WTC11 (cell line): ENCODE measurements around the gene RGS17.
"Not testable (repeated sequence)": the region's sequence is repeated elsewhere in the genome, so short reads cannot be mapped to it uniquely, and the experiment has no call there.

Experiments
- CBFB ChIP-seq: sonication (generic); formaldehyde crosslinking; IDR thresholded peaks from 2 replicates; pipeline ENCODE4 v1.8.1; 2022; ENCODE audit warnings: mild to moderate bottlenecking, low read depth, missing genetic modification reagents
- CREB1 ChIP-seq: sonication (generic); formaldehyde crosslinking; IDR thresholded peaks from 2 replicates; pipeline ENCODE4 v1.8.0; 2023; ENCODE audit warnings: mild to moderate bottlenecking, missing genetic modification reagents
- CTCF ChIP-seq: fragments of 200-600 bp; IDR thresholded peaks from 2 replicates; pipeline ENCODE4 v1.8.0; 2022; ENCODE audit warnings: antibody characterized with exemption
- GABPB1 ChIP-seq: sonication (generic); formaldehyde crosslinking; IDR thresholded peaks from 2 replicates; pipeline ENCODE4 v1.8.1; 2023; ENCODE audit warnings: mild to moderate bottlenecking, missing genetic modification reagents
- MYBL2 ChIP-seq: sonication (generic); formaldehyde crosslinking; IDR thresholded peaks from 2 replicates; pipeline ENCODE4 v1.8.1; 2023; ENCODE audit warnings: mild to moderate bottlenecking, moderate library complexity, missing genetic modification reagents
- SMAD4 ChIP-seq: sonication (generic); formaldehyde crosslinking; IDR thresholded peaks from 2 replicates; pipeline ENCODE4 v1.8.0; 2022; ENCODE audit warnings: mild to moderate bottlenecking, missing genetic modification reagents
- TEAD4 ChIP-seq: sonication (generic); formaldehyde crosslinking; IDR thresholded peaks from 2 replicates; pipeline ENCODE4 v1.8.0; 2022; ENCODE audit warnings: mild to moderate bottlenecking, missing genetic modification reagents
- TF ChIP-seq, protein P1 (sequence below): sonication (generic); formaldehyde crosslinking; IDR thresholded peaks from 2 replicates; pipeline ENCODE4 v1.8.0; 2022; ENCODE audit warnings: mild to moderate bottlenecking, missing genetic modification reagents
- TF ChIP-seq, protein P2 (sequence below): sonication (generic); formaldehyde crosslinking; IDR thresholded peaks from 2 replicates; pipeline ENCODE4 v1.8.0; 2023; ENCODE audit warnings: mild to moderate bottlenecking, missing genetic modification reagents

- TF ChIP-seq MYBL2 (CRISPR knock-in tag); CREB1 (CRISPR knock-in tag); CTCF; TEAD4; GABPB1 (CRISPR knock-in tag); SMAD4 (CRISPR knock-in tag); CBFB (CRISPR knock-in tag): not testable (repeated sequence)
- TF ChIP-seq, protein P1, sequence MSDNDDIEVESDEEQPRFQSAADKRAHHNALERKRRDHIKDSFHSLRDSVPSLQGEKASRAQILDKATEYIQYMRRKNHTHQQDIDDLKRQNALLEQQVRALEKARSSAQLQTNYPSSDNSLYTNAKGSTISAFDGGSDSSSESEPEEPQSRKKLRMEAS (CRISPR knock-in tag) = not testable (repeated sequence)
- TF ChIP-seq, protein P2, sequence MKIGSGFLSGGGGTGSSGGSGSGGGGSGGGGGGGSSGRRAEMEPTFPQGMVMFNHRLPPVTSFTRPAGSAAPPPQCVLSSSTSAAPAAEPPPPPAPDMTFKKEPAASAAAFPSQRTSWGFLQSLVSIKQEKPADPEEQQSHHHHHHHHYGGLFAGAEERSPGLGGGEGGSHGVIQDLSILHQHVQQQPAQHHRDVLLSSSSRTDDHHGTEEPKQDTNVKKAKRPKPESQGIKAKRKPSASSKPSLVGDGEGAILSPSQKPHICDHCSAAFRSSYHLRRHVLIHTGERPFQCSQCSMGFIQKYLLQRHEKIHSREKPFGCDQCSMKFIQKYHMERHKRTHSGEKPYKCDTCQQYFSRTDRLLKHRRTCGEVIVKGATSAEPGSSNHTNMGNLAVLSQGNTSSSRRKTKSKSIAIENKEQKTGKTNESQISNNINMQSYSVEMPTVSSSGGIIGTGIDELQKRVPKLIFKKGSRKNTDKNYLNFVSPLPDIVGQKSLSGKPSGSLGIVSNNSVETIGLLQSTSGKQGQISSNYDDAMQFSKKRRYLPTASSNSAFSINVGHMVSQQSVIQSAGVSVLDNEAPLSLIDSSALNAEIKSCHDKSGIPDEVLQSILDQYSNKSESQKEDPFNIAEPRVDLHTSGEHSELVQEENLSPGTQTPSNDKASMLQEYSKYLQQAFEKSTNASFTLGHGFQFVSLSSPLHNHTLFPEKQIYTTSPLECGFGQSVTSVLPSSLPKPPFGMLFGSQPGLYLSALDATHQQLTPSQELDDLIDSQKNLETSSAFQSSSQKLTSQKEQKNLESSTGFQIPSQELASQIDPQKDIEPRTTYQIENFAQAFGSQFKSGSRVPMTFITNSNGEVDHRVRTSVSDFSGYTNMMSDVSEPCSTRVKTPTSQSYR (CRISPR knock-in tag) = peak; percentile 42; the same call in 1 of the 2 replicates
Observed at GRCh38 chr6:153111082-153111481, 20.0 kb downstream of the RGS17 start.
